Neuronal stem cell (in vitro differentiated cells): ENCODE results near the gene KRT7.

ENCODE experiments used
- DNase-seq: peaks from one replicate; pipeline ENCODE4 v3.0.0-alpha.2; 2013; ENCODE audit warnings: low spot score
- H2AFZ ChIP-seq: one replicate; pipeline ENCODE4 v1.6.1; 2013; ENCODE audit warnings: mild to moderate bottlenecking, low read length, inconsistent platforms
- H2AK5ac ChIP-seq: 2 replicates; pipeline ENCODE4 v1.6.1; 2013; ENCODE audit warnings: low read depth, mild to moderate bottlenecking, inconsistent platforms, low read length, moderate library complexity, mixed read lengths
- H2BK120ac ChIP-seq: 2 replicates; pipeline ENCODE4 v1.6.1; 2013; ENCODE audit warnings: low read depth, mild to moderate bottlenecking, inconsistent platforms, low read length, moderate library complexity, mixed read lengths
- H2BK12ac ChIP-seq: one replicate; pipeline ENCODE4 v1.6.1; 2013; ENCODE audit warnings: low read length, inconsistent platforms
- H2BK15ac ChIP-seq: 2 replicates; pipeline ENCODE4 v1.6.1; 2013; ENCODE audit warnings: mild to moderate bottlenecking, low read length, inconsistent platforms, mixed read lengths
- H2BK5ac ChIP-seq: one replicate; pipeline ENCODE4 v1.6.1; 2013; ENCODE audit warnings: inconsistent platforms, mild to moderate bottlenecking, low read length, moderate library complexity
- H3K14ac ChIP-seq: one replicate; pipeline ENCODE4 v1.6.1; 2013; ENCODE audit warnings: low read length, inconsistent platforms
- H3K18ac ChIP-seq: 2 replicates; pipeline ENCODE4 v1.6.1; 2013; ENCODE audit warnings: low read length, inconsistent platforms
- H3K23ac ChIP-seq: 2 replicates; pipeline ENCODE4 v1.6.1; 2013; ENCODE audit warnings: low read depth, mild to moderate bottlenecking, mixed read lengths, low read length, inconsistent platforms; ENCODE audit not compliant: poor library complexity
- H3K27ac ChIP-seq: replicated peaks from 3 replicates; pipeline ENCODE4 v1.5.1; 2013; ENCODE audit warnings: low read length, inconsistent platforms
- H3K27me3 ChIP-seq, 3 experiments: 2 replicates each; pipeline ENCODE4 v1.6.1; 2013; ENCODE audit warnings: low read length in 3 of 3, mild to moderate bottlenecking in 2 of 3, inconsistent platforms in 1 of 3, low read depth in 1 of 3, mixed read lengths in 1 of 3, moderate library complexity in 1 of 3; ENCODE audit not compliant: control insufficient read depth in 3 of 3, insufficient read depth in 3 of 3
- H3K36me3 ChIP-seq, 2 donors: replicated peaks in 1 of 2; 2 replicates each; pipeline ENCODE4 v1.6.1; 2013; ENCODE audit warnings: low read length in 2 of 2; ENCODE audit not compliant: control insufficient read depth in 2 of 2, insufficient read depth in 2 of 2
- H3K4ac ChIP-seq: 2 replicates; pipeline ENCODE4 v1.6.1; 2013; ENCODE audit warnings: inconsistent platforms, mild to moderate bottlenecking, low read length, moderate library complexity
- H3K4me1 ChIP-seq, 2 donors: 1 replicate in 1 of 2; 2 replicates in 1 of 2; pipeline ENCODE4 v1.6.1; 2013; ENCODE audit warnings: low read length in 2 of 2, low read depth in 1 of 2; ENCODE audit not compliant: control insufficient read depth in 2 of 2, insufficient read depth in 1 of 2
- H3K4me2 ChIP-seq: one replicate; pipeline ENCODE4 v1.6.1; 2013; ENCODE audit warnings: mild to moderate bottlenecking, low read length, inconsistent platforms; ENCODE audit not compliant: insufficient read depth, poor library complexity, severe bottlenecking
- H3K4me3 ChIP-seq, 2 donors: 2 replicates each; pipeline ENCODE4 v1.5.1; 2013; ENCODE audit warnings: low read length in 2 of 2, mild to moderate bottlenecking in 2 of 2, inconsistent platforms in 1 of 2, moderate library complexity in 1 of 2
- H3K79me1 ChIP-seq: one replicate; pipeline ENCODE4 v1.6.1; 2013; ENCODE audit warnings: low read depth, mild to moderate bottlenecking, inconsistent platforms, low read length, moderate library complexity
- H3K9ac ChIP-seq: one replicate; pipeline ENCODE4 v1.6.1; 2013; ENCODE audit warnings: mild to moderate bottlenecking, low read depth, low read length, inconsistent platforms; ENCODE audit not compliant: poor library complexity
- H3K9me3 ChIP-seq, 2 donors: replicated peaks in 1 of 2; 2 replicates each; pipeline versions ENCODE3 to v1.6.1; 2013; ENCODE audit warnings: low read length in 2 of 2, mild to moderate bottlenecking in 2 of 2, inconsistent platforms in 1 of 2, low read depth in 1 of 2, mixed read lengths in 1 of 2, moderate library complexity in 1 of 2; ENCODE audit not compliant: control insufficient read depth in 2 of 2, insufficient read depth in 1 of 2
- H4K8ac ChIP-seq: one replicate; pipeline ENCODE4 v1.6.1; 2013; ENCODE audit warnings: low read depth, mild to moderate bottlenecking, inconsistent platforms, low read length, moderate library complexity
- H4K91ac ChIP-seq: one replicate; pipeline ENCODE4 v1.6.1; 2013; ENCODE audit warnings: low read length, low read depth, mild to moderate bottlenecking, inconsistent platforms; ENCODE audit not compliant: poor library complexity
- WGBS, 2 donors: extraction: QIAGEN DNeasy Blood & Tissue Kit; methylation state at CpG; one replicate each; pipeline ENCODE4 v1.1.7; 2013; ENCODE audit warnings: missing lambda C conversion rate in 2 of 2, mixed read lengths in 1 of 2; ENCODE audit not compliant: insufficient read length in 2 of 2, insufficient replicate concordance in 1 of 2; ENCODE audit errors: extremely low coverage in 2 of 2; 5-methylcytosine and 5-hydroxymethylcytosine counted together

KRT7 gene

GRCh38 chr12:52205612-52206303 lies 27.3 kb upstream of the KRT7 start:
- no peak overlapping the region for H3K4ac ChIP-seq
- no peak overlapping the region for H2BK5ac ChIP-seq
- no CpG with 5 or more reads among the region's 4 CpGs for WGBS, 2 donors
- no peak overlapping the region for H3K4me3 ChIP-seq
- peaks cover 2 to 17% of the 10 kb centered on the region in 2 donors for H3K4me1 ChIP-seq
- H3K23ac ChIP-seq: no peak overlapping the region
- H3K27me3 ChIP-seq: peaks cover 0 to 55% (median 0%) of the 10 kb centered on the region in 3 experiments
- H2BK120ac ChIP-seq: no peak overlapping the region
- H2BK12ac ChIP-seq: no peak overlapping the region
- no peak overlapping the region for H2AFZ ChIP-seq
- H3K27ac ChIP-seq: no peak overlapping the region
- no peak overlapping the region for H2BK15ac ChIP-seq
- H2AK5ac ChIP-seq: no peak overlapping the region
- H4K8ac ChIP-seq: no peak overlapping the region
- H3K14ac ChIP-seq: no peak overlapping the region
- H3K4me2 ChIP-seq: no peak overlapping the region
- H3K36me3 ChIP-seq: no peaks in the 10 kb centered on the region
- H3K9ac ChIP-seq: no peak overlapping the region
- no peak overlapping the region for H3K18ac ChIP-seq
- H3K79me1 ChIP-seq: no peaks in the 10 kb centered on the region
- DNase-seq: no peak
- no peaks in the 10 kb centered on the region for H3K9me3 ChIP-seq
- H4K91ac ChIP-seq: no peak overlapping the region

GRCh38 chr12:52206304-52207040 lies 26.6 kb upstream of the KRT7 start:
- Histone ChIP-seq H3K9me3 (no peaks in the 10 kb centered on the region), H2BK5ac (no peak overlapping the region)

GRCh38 chr12:52207106-52207505 lies 25.9 kb upstream of the KRT7 start:
- Histone ChIP-seq H2BK15ac (peak overlapping the region; percentile 7), H3K9ac (no peak overlapping the region), H3K18ac (no peak overlapping the region), H2AK5ac (no peak overlapping the region), H3K4ac (no peak overlapping the region), H3K4me1 (peaks cover 2 to 15% of the 10 kb centered on the region in 2 donors), H3K36me3 (no peaks in the 10 kb centered on the region), H3K4me2 (no peak overlapping the region), H2BK120ac (no peak overlapping the region), H3K14ac (no peak overlapping the region), H3K9me3 (no peaks in the 10 kb centered on the region), H3K79me1 (no peaks in the 10 kb centered on the region), H3K27ac (no peak overlapping the region), H3K23ac (no peak overlapping the region), H3K4me3 (no peak overlapping the region), H4K91ac (no peak overlapping the region), H2AFZ (no peak overlapping the region), H2BK5ac (no peak overlapping the region), H3K27me3 (peaks cover 0 to 46% (median 0%) of the 10 kb centered on the region in 3 experiments), H4K8ac (no peak overlapping the region), H2BK12ac (no peak overlapping the region)
- no peak for DNase-seq
- no CpG with 5 or more reads among the region's 2 CpGs for WGBS, 2 donors

More at GRCh38 chr12:52206304-52207040, 26.6 kb upstream of the KRT7 start:
- Histone ChIP-seq H3K36me3 (no peaks in the 10 kb centered on the region), H3K9ac (no peak overlapping the region), H2BK15ac (peak overlapping the region; percentile 7), H3K14ac (no peak overlapping the region), H3K23ac (no peak overlapping the region), H3K4ac (no peak overlapping the region), H3K27ac (no peak overlapping the region), H4K91ac (no peak overlapping the region), H3K4me3 (no peak overlapping the region), H3K18ac (no peak overlapping the region), H3K27me3 (peaks cover 0 to 48% (median 0%) of the 10 kb centered on the region in 3 experiments), H3K4me2 (no peak overlapping the region), H2BK12ac (no peak overlapping the region), H2BK120ac (no peak overlapping the region), H4K8ac (no peak overlapping the region), H3K4me1 (peaks cover 2 to 15% of the 10 kb centered on the region in 2 donors), H2AFZ (no peak overlapping the region), H2AK5ac (no peak overlapping the region), H3K79me1 (no peaks in the 10 kb centered on the region)
- DNase-seq: no peak
- no CpG with 5 or more reads among the region's 9 CpGs for WGBS, 2 donors

GRCh38 chr12:52207895-52208294 lies 25.1 kb upstream of the KRT7 start:
- no peak overlapping the region for H2AFZ ChIP-seq
- no peak overlapping the region for H2BK5ac ChIP-seq
- H4K91ac ChIP-seq: no peak overlapping the region
- H3K23ac ChIP-seq: no peak overlapping the region
- H3K14ac ChIP-seq: no peak overlapping the region
- H3K18ac ChIP-seq: no peak overlapping the region
- H2AK5ac ChIP-seq: peak overlapping the region; percentile 59
- no peak for DNase-seq
- H2BK12ac ChIP-seq: no peak overlapping the region
- H3K9me3 ChIP-seq: no peaks in the 10 kb centered on the region
- H3K4ac ChIP-seq: no peak overlapping the region
- no peak overlapping the region for H3K4me2 ChIP-seq
- no CpG with 5 or more reads among the region's 10 CpGs for WGBS, 2 donors
- H3K9ac ChIP-seq: no peak overlapping the region
- no peaks in the 10 kb centered on the region for H3K36me3 ChIP-seq
- H2BK120ac ChIP-seq: no peak overlapping the region
- no peaks in the 10 kb centered on the region for H3K79me1 ChIP-seq
- no peak overlapping the region for H3K4me3 ChIP-seq
- H2BK15ac ChIP-seq: no peak overlapping the region
- peaks cover 2 to 8% of the 10 kb centered on the region in 2 donors for H3K4me1 ChIP-seq
- peaks cover 0 to 40% (median 0%) of the 10 kb centered on the region in 3 experiments for H3K27me3 ChIP-seq
- H4K8ac ChIP-seq: no peak overlapping the region
- no peak overlapping the region for H3K27ac ChIP-seq
